ENCODE results near the gene CYTL1. TPM values are rescaled to one million over a fixed set of nuclear protein-coding genes. Genes with fewer than 3 reads are reported as not detected.

Gene CYTL1
- total RNA-seq, 1 experiment from 2014 or later = 3.2 TPM

DNA sequence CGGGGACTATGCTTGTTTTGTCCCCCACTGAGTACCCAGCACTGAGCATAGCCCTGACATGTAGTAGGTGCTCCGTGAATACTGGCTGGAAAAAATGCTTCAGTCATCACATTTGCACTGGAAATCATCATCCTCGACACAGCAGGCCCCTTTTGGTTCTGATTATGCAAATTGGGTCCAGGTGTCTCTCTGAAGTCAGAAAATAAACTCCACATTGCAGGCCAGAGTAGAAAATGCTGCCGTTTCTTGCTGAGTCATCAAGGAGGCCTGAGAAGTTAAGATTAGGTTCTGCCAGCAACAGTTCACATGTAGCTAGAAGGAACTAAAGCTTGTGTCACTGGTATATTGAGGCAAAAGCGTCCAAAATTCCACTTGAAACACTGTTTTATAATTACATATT, 17.0 kb upstream of the CYTL1 start:
- DNase-seq (ENCODE audit: low spot score) = no peak
- no peak overlapping the region for H3K4me3 Mint-ChIP-seq
- no peaks in the 10 kb centered on the region for H3K36me3 Mint-ChIP-seq
- peaks cover 5% of the 10 kb centered on the region; the same call in 1 of the 2 replicates for H3K27me3 Mint-ChIP-seq (ENCODE audit: low read depth)
- no peak for ATAC-seq
- POLR2A ChIA-PET = no interaction called here
- TF ChIP-seq NR1H2 (CRISPR knock-in tag; IDR thresholded peaks at IDR 0.05) = no peak
- TF ChIP-seq, protein P1, sequence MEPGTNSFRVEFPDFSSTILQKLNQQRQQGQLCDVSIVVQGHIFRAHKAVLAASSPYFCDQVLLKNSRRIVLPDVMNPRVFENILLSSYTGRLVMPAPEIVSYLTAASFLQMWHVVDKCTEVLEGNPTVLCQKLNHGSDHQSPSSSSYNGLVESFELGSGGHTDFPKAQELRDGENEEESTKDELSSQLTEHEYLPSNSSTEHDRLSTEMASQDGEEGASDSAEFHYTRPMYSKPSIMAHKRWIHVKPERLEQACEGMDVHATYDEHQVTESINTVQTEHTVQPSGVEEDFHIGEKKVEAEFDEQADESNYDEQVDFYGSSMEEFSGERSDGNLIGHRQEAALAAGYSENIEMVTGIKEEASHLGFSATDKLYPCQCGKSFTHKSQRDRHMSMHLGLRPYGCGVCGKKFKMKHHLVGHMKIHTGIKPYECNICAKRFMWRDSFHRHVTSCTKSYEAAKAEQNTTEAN (CRISPR knock-in tag; IDR thresholded peaks at IDR 0.05) = no peak
- TF ChIP-seq GABPB1 (CRISPR knock-in tag; IDR thresholded peaks at IDR 0.05) = no peak
- TF ChIP-seq, protein P2, sequence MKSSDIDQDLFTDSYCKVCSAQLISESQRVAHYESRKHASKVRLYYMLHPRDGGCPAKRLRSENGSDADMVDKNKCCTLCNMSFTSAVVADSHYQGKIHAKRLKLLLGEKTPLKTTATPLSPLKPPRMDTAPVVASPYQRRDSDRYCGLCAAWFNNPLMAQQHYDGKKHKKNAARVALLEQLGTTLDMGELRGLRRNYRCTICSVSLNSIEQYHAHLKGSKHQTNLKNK (CRISPR knock-in tag; IDR thresholded peaks at IDR 0.05) = no peak
- TF ChIP-seq, protein P3, sequence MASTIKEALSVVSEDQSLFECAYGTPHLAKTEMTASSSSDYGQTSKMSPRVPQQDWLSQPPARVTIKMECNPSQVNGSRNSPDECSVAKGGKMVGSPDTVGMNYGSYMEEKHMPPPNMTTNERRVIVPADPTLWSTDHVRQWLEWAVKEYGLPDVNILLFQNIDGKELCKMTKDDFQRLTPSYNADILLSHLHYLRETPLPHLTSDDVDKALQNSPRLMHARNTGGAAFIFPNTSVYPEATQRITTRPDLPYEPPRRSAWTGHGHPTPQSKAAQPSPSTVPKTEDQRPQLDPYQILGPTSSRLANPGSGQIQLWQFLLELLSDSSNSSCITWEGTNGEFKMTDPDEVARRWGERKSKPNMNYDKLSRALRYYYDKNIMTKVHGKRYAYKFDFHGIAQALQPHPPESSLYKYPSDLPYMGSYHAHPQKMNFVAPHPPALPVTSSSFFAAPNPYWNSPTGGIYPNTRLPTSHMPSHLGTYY (CRISPR knock-in tag; IDR thresholded peaks at IDR 0.05) = no peak
- TF ChIP-seq, protein P4, sequence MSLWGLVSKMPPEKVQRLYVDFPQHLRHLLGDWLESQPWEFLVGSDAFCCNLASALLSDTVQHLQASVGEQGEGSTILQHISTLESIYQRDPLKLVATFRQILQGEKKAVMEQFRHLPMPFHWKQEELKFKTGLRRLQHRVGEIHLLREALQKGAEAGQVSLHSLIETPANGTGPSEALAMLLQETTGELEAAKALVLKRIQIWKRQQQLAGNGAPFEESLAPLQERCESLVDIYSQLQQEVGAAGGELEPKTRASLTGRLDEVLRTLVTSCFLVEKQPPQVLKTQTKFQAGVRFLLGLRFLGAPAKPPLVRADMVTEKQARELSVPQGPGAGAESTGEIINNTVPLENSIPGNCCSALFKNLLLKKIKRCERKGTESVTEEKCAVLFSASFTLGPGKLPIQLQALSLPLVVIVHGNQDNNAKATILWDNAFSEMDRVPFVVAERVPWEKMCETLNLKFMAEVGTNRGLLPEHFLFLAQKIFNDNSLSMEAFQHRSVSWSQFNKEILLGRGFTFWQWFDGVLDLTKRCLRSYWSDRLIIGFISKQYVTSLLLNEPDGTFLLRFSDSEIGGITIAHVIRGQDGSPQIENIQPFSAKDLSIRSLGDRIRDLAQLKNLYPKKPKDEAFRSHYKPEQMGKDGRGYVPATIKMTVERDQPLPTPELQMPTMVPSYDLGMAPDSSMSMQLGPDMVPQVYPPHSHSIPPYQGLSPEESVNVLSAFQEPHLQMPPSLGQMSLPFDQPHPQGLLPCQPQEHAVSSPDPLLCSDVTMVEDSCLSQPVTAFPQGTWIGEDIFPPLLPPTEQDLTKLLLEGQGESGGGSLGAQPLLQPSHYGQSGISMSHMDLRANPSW (CRISPR knock-in tag; conservative IDR thresholded peaks at IDR 0.05; ENCODE audit: low read depth) = no peak
- TF ChIP-seq NFATC4 (CRISPR knock-in tag; IDR thresholded peaks at IDR 0.05) = no peak
- no peak for TF ChIP-seq ZNF317 (CRISPR knock-in tag; IDR thresholded peaks at IDR 0.05; ENCODE audit: borderline replicate concordance, low read depth)
- TF ChIP-seq ZNF396 (CRISPR knock-in tag; IDR thresholded peaks at IDR 0.05; ENCODE audit: borderline replicate concordance) = no peak
- TF ChIP-seq, protein P5, sequence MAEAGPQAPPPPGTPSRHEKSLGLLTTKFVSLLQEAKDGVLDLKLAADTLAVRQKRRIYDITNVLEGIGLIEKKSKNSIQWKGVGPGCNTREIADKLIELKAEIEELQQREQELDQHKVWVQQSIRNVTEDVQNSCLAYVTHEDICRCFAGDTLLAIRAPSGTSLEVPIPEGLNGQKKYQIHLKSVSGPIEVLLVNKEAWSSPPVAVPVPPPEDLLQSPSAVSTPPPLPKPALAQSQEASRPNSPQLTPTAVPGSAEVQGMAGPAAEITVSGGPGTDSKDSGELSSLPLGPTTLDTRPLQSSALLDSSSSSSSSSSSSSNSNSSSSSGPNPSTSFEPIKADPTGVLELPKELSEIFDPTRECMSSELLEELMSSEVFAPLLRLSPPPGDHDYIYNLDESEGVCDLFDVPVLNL (CRISPR knock-in tag; IDR thresholded peaks at IDR 0.05; ENCODE audit: borderline replicate concordance, low read depth) = no peak
- TF ChIP-seq, protein P6, sequence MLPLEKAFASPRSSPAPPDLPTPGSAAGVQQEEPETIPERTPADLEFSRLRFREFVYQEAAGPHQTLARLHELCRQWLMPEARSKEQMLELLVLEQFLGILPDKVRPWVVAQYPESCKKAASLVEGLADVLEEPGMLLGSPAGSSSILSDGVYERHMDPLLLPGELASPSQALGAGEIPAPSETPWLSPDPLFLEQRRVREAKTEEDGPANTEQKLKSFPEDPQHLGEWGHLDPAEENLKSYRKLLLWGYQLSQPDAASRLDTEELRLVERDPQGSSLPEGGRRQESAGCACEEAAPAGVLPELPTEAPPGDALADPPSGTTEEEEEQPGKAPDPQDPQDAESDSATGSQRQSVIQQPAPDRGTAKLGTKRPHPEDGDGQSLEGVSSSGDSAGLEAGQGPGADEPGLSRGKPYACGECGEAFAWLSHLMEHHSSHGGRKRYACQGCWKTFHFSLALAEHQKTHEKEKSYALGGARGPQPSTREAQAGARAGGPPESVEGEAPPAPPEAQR (CRISPR knock-in tag; IDR thresholded peaks at IDR 0.05) = no peak
- no peak for TF ChIP-seq ELF4 (CRISPR knock-in tag; IDR thresholded peaks at IDR 0.05; ENCODE audit: low read depth)
- TF ChIP-seq TEAD1 (CRISPR knock-in tag; IDR thresholded peaks at IDR 0.05) = no peak
- TF ChIP-seq KAT7 (CRISPR knock-in tag; IDR thresholded peaks at IDR 0.05; ENCODE audit: borderline replicate concordance) = no peak
- TF ChIP-seq, protein P7, sequence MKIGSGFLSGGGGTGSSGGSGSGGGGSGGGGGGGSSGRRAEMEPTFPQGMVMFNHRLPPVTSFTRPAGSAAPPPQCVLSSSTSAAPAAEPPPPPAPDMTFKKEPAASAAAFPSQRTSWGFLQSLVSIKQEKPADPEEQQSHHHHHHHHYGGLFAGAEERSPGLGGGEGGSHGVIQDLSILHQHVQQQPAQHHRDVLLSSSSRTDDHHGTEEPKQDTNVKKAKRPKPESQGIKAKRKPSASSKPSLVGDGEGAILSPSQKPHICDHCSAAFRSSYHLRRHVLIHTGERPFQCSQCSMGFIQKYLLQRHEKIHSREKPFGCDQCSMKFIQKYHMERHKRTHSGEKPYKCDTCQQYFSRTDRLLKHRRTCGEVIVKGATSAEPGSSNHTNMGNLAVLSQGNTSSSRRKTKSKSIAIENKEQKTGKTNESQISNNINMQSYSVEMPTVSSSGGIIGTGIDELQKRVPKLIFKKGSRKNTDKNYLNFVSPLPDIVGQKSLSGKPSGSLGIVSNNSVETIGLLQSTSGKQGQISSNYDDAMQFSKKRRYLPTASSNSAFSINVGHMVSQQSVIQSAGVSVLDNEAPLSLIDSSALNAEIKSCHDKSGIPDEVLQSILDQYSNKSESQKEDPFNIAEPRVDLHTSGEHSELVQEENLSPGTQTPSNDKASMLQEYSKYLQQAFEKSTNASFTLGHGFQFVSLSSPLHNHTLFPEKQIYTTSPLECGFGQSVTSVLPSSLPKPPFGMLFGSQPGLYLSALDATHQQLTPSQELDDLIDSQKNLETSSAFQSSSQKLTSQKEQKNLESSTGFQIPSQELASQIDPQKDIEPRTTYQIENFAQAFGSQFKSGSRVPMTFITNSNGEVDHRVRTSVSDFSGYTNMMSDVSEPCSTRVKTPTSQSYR (CRISPR knock-in tag; IDR thresholded peaks at IDR 0.05) = no peak
- peaks cover 19% of the 10 kb centered on the region for H3K4me1 Mint-ChIP-seq
- H3K9me3 Mint-ChIP-seq = no peaks in the 10 kb centered on the region
- H3K27ac Mint-ChIP-seq = no peak overlapping the region
- CTCF ChIA-PET = interaction anchor here (0.6 to 0.7 kb wide), 2 partner anchors 292 to 344 kb away, joined by 5 to 6 read pairs; no protein-coding TSS in a partner anchor

All from WTC11 (cell line).